Measurements from ENCODE around the gene SULT1C4. TPM values are rescaled to one million over a fixed set of nuclear protein-coding genes. Genes with fewer than 3 reads are reported as not detected.

Gene SULT1C4
- total RNA-seq, 1 experiment from 2014 or later = 0.96 TPM

- no peaks in the 10 kb centered on the region for H3K79me2 ChIP-seq (ENCODE audit: insufficient read depth, low read length)
- no CpG with 5 or more reads among the region's 2 CpGs for WGBS (ENCODE audit: extremely low coverage, insufficient read length, low lambda C conversion rate)
- no peak overlapping the region for H3K4ac ChIP-seq (ENCODE audit: low read depth, low read length)
- no peak overlapping the region for H3K27ac ChIP-seq (ENCODE audit: insufficient read length, low read depth, low read length)
- H2BK5ac ChIP-seq (ENCODE audit: insufficient read length, low read length) = no peak overlapping the region
- no peak overlapping the region for H2BK12ac ChIP-seq (ENCODE audit: insufficient read length, low read depth, low read length)
- no peak overlapping the region for H4K5ac ChIP-seq (ENCODE audit: insufficient read length, low read depth, low read length)
- no peaks in the 10 kb centered on the region; the same call in 1 of the 2 replicates for H3K27me3 Mint-ChIP-seq (ENCODE audit: low read depth)
- H2AK5ac ChIP-seq (ENCODE audit: insufficient read length, low read length) = no peak overlapping the region
- H3T11ph ChIP-seq (ENCODE audit: low read length) = no peak overlapping the region
- H3K27me3 ChIP-seq (ENCODE audit: insufficient read depth, low read length) = no peaks in the 10 kb centered on the region
- no peak overlapping the region for H3K4me3 Mint-ChIP-seq
- H2BK20ac ChIP-seq (ENCODE audit: low read depth, low read length, poor library complexity, severe bottlenecking) = no peak overlapping the region
- H4K20me1 ChIP-seq (ENCODE audit: control insufficient read depth, insufficient read depth, insufficient read length) = no peaks in the 10 kb centered on the region
- H3K4me1 Mint-ChIP-seq = no peaks in the 10 kb centered on the region
- no peak for DNase-seq
- H3K9me3 ChIP-seq (ENCODE audit: control insufficient read depth, low read depth, low read length) = no peaks in the 10 kb centered on the region
- TF ChIP-seq CTCF (conservative IDR thresholded peaks at IDR 0.05) = no peak
- no peak overlapping the region for H4K91ac ChIP-seq (ENCODE audit: insufficient read length, low read depth, low read length)
- H2BK15ac ChIP-seq (ENCODE audit: low read depth, low read length) = no peak overlapping the region
- no peak overlapping the region for H3K23ac ChIP-seq (ENCODE audit: insufficient read length, low read depth, low read length)
- H4K8ac ChIP-seq (replicated peaks; ENCODE audit: insufficient read length, low read depth, low read length) = no peak overlapping the region
- H3K9ac ChIP-seq (ENCODE audit: extremely low read depth, insufficient read length, low read length) = no peak overlapping the region
- H3K23me2 ChIP-seq (ENCODE audit: insufficient read length, low read depth, low read length, poor library complexity, severe bottlenecking) = no peaks in the 10 kb centered on the region
- H3K56ac ChIP-seq (ENCODE audit: insufficient read length, low read depth, low read length) = no peak overlapping the region
- no peak overlapping the region for H3K4me2 ChIP-seq (ENCODE audit: insufficient read depth, insufficient read length, low read length)
- H2BK120ac ChIP-seq (ENCODE audit: low read depth, low read length, poor library complexity, severe bottlenecking) = no peak overlapping the region
- no peak overlapping the region for H2AFZ ChIP-seq (ENCODE audit: low read length)
- no peaks in the 10 kb centered on the region for H3K36me3 Mint-ChIP-seq (ENCODE audit: insufficient read depth in 1 of 3, low read depth in 3 of 3)
- no peaks in the 10 kb centered on the region for H3K9me3 Mint-ChIP-seq
- H3K79me1 ChIP-seq (ENCODE audit: insufficient read depth, low read depth, low read length, poor library complexity, severe bottlenecking) = no peaks in the 10 kb centered on the region
- H3K27ac Mint-ChIP-seq = no peak overlapping the region
- H3K4me1 ChIP-seq (ENCODE audit: insufficient read depth, low read length) = no peaks in the 10 kb centered on the region
- no peak overlapping the region for H3K18ac ChIP-seq (ENCODE audit: insufficient read length, low read depth, low read length)
- H3K14ac ChIP-seq (ENCODE audit: insufficient read depth, low read length) = no peak overlapping the region
Observed at GRCh38 chr2:108329771-108330170, 48.0 kb upstream of the SULT1C4 start.

All from H9 (cell line).